ENCODE data around the gene RBP4. TPM values are rescaled to one million over a fixed set of nuclear protein-coding genes. Genes with fewer than 3 reads are reported as not detected.

RBP4 gene
- total and polyA plus RNA-seq, 12 donors, result 0.37 to 30.0 (median 4.9) TPM; not detected in 2

DNA sequence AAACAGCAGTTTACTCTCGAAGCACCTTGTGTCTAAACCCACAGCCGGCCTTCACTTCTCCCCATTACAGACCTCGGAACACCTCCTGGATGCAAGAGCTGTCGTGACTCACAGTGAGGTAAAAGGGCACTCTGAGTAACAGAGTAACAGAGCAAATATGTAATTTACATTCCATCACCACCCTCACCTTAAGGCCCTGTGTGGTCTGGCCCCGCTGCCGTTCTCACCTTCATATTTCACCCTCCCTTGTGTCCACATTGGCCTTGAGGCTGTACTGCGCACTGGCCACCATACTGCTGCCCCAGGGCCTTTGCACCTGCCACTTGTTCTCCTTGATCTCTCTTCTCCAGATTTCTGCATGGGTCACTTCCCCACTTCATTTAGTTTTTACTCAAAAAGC lies 21.9 kb downstream of the RBP4 start:
- H3K27me3 ChIP-seq, result peaks cover 0 to 16% (median 0%) of the 10 kb centered on the region in 7 donors
- H3K27ac ChIP-seq, result no peak overlapping the region
- intact Hi-C loops (cut with DNase I), result no loop called here
- H3K4me3 ChIP-seq, result no peak overlapping the region
- H3K9me3 ChIP-seq, result peaks cover 0 to 12% (median 0%) of the 10 kb centered on the region in 11 donors
- H3K4me1 ChIP-seq, result peaks cover 0 to under 1% (median 0%) of the 10 kb centered on the region in 9 donors
- ATAC-seq (no peak), DNase-seq (no peak)
- WGBS, 2 donors, result 89 to 90% methylated on average over 7 of the region's 7 CpGs
- no peaks in the 10 kb centered on the region for H3K36me3 ChIP-seq
- no peak for TF ChIP-seq CTCF (IDR thresholded peaks at IDR 0.05)

DNA sequence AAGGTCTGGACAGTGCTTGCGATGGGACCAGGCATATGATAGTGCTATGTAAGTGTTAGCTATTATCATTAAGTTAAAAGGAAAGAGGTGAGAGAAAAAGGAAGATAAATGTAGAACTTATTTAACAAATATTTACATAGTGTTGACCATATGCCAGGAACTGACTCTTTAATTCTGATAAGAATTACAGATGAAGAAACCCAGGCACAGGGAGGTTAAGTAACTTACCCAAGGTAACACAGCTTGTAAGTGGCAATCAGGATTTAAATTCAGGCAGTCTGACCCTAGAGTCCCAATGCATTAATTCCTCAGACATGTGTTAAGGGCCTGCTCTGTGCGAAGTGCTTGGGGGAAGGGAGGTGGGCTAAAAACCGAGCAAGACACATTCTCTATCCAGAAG lies 23.5 kb downstream of the RBP4 start:
- ATAC-seq (no peak), DNase-seq (no peak)
- Histone ChIP-seq H3K4me1 (peaks cover 0 to 16% (median 0%) of the 10 kb centered on the region in 9 donors), H3K27ac (no peak overlapping the region), H3K27me3 (peaks cover 0 to 17% (median 0%) of the 10 kb centered on the region in 7 donors), H3K9me3 (peaks cover 0 to 12% (median 0%) of the 10 kb centered on the region in 11 donors), H3K36me3 (no peaks in the 10 kb centered on the region), H3K4me3 (no peak overlapping the region)
- WGBS, 2 donors, result 86 to 88% methylated on average over 3 of the region's 3 CpGs
- no peak for TF ChIP-seq CTCF (IDR thresholded peaks at IDR 0.05)
- intact Hi-C loops (cut with DNase I), result no loop called here

- no peak overlapping the region for H3K27ac ChIP-seq
- no peaks in the 10 kb centered on the region for H3K36me3 ChIP-seq
- no peak overlapping the region for H3K4me3 ChIP-seq
- intact Hi-C loops (cut with DNase I), result no loop called here
- no peak for TF ChIP-seq CTCF (IDR thresholded peaks at IDR 0.05)
- peaks cover 0 to 19% (median 0%) of the 10 kb centered on the region in 9 donors for H3K4me1 ChIP-seq
- H3K27me3 ChIP-seq, result peaks cover 0 to 21% (median 4%) of the 10 kb centered on the region in 7 donors
- H3K9me3 ChIP-seq, result peaks cover 0 to 12% (median 0%) of the 10 kb centered on the region in 11 donors
- 61 to 73% methylated on average over 3 of the region's 3 CpGs for WGBS, 2 donors
- ATAC-seq (no peak), DNase-seq (no peak)
Measured at GRCh38 chr10:93576888-93577287, 24.1 kb downstream of the RBP4 start.

DNA sequence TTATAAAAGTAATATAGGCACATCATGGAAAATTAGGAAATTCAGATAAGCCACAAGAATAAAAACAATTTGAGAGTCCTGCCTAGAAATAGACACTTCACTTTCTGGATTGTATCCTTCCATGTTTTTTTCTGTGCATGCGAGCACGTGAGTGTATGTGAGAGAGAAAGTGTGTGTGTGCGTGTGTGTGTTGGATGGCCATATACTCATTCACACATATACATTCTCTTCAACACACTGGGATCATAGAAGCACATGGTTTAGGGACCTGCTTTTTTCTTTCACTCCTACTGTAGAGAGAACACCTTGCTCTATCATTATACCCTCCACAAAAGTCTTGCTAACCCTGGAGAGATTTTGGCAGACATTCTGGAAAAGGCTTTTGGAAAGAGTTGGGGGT lies 27.1 kb downstream of the RBP4 start:
- no peak for TF ChIP-seq CTCF (IDR thresholded peaks at IDR 0.05)
- WGBS, 2 donors, result 60 to 76% methylated on average over 3 of the region's 3 CpGs
- Histone ChIP-seq H3K36me3 (no peaks in the 10 kb centered on the region), H3K4me1 (peaks cover 0 to 19% (median 0%) of the 10 kb centered on the region in 9 donors), H3K4me3 (no peak overlapping the region), H3K27ac (no peak overlapping the region), H3K9me3 (no peaks in the 10 kb centered on the region), H3K27me3 (peaks cover 0 to 32% (median 18%) of the 10 kb centered on the region in 7 donors)
- intact Hi-C loops (cut with DNase I), result no loop called here
- DNase-seq, result no peak
- no peak for ATAC-seq
